NCI-H510A treated with DMSO at 0.1 percent for 48 hours (cell line): Measurements from ENCODE around the gene RGS8.
A peak's percentile ranks its signal among the peaks of the same experiment; 100 is the strongest.

Experiments
- DNase-seq: peaks from one replicate; lab custom pipeline; 2025; lab: John Stamatoyannopoulos, UW

Gene RGS8

GRCh38 chr1:182684116-182684828, at the start of gene RGS8:
Gene RGS8 (minus strand): TSS chr1:182684587. CDS start chr1:182669649, 14,938 bp downstream.
- peak; percentile 61 for DNase-seq

- DNase-seq = no peak
These were observed 47.6 kb upstream of the RGS8 start for GRCh38 chr1:182731852-182732575.

GRCh38 chr1:182726912-182727311, 42.5 kb upstream of the RGS8 start:
- DNase-seq = no peak

- DNase-seq = no peak
These were observed 41.2 kb upstream of the RGS8 start for GRCh38 chr1:182725259-182726255.

GRCh38 chr1:182724215-182724614, 39.8 kb upstream of the RGS8 start:
- DNase-seq = no peak

GRCh38 chr1:182723200-182723599, 38.8 kb upstream of the RGS8 start:
- DNase-seq = no peak

- DNase-seq = no peak
These were observed 37.1 kb upstream of the RGS8 start for GRCh38 chr1:182721525-182721924.

GRCh38 chr1:182720463-182720862, 36.1 kb upstream of the RGS8 start:
- no peak for DNase-seq

GRCh38 chr1:182719553-182719952, 35.2 kb upstream of the RGS8 start:
- DNase-seq = no peak

- DNase-seq = no peak
These were observed 33.9 kb upstream of the RGS8 start for GRCh38 chr1:182718311-182718710.

- no peak for DNase-seq
These were observed 32.6 kb upstream of the RGS8 start for GRCh38 chr1:182716740-182717720.

- DNase-seq = no peak
These were observed 31.1 kb upstream of the RGS8 start for GRCh38 chr1:182715531-182715930.

- no peak for DNase-seq
These were observed 30.2 kb upstream of the RGS8 start for GRCh38 chr1:182714546-182714945.

GRCh38 chr1:182713939-182714338, 29.6 kb upstream of the RGS8 start:
- no peak for DNase-seq

GRCh38 chr1:182713492-182713891, 29.1 kb upstream of the RGS8 start:
- no peak for DNase-seq

- no peak for DNase-seq
These were observed 25.5 kb upstream of the RGS8 start for GRCh38 chr1:182709855-182710254.

- DNase-seq = no peak
These were observed 24.9 kb upstream of the RGS8 start for GRCh38 chr1:182709225-182709764.

- no peak for DNase-seq
These were observed 22.7 kb upstream of the RGS8 start for GRCh38 chr1:182707122-182707521.

- DNase-seq = no peak
These were observed 20.3 kb upstream of the RGS8 start for GRCh38 chr1:182704677-182705076.

- DNase-seq = peak; percentile 44
These were observed 19.2 kb upstream of the RGS8 start for GRCh38 chr1:182703539-182703938.
